ENCODE measurements around the gene KCTD10. TPM values are rescaled to one million over a fixed set of nuclear protein-coding genes. Genes with fewer than 3 reads are reported as not detected.
A peak's percentile ranks its signal among the peaks of the same experiment; 100 is the strongest.

The KCTD10 gene
- total RNA-seq, 1 experiment from 2014 or later = 45.9 TPM

- BruUV-seq (replicated peaks) = no TSS peak
- no peak overlapping the region for H3K4me3 ChIP-seq
- H3K27ac ChIP-seq = no peak overlapping the region
- intact Hi-C loops (cut with micrococcal nuclease; ENCODE audit: unreplicated experiment) = no loop called here
- ChIA-PET POLR2A (ENCODE audit: unreplicated experiment) (no interaction called here), CTCF (no interaction called here)
- no peak for TF ChIP-seq EZH2 (IDR thresholded peaks at IDR 0.05; ENCODE audit: low read depth)
- no peak for TF ChIP-seq CTCF (conservative IDR thresholded peaks at IDR 0.05)
- DNase-seq = no peak
- peaks cover 19% of the 10 kb centered on the region for H3K4me1 ChIP-seq (replicated peaks; ENCODE audit: insufficient read depth)
- H3K4me2 ChIP-seq = no peak overlapping the region
- H3K79me2 ChIP-seq (ENCODE audit: low read depth) = no peaks in the 10 kb centered on the region
- H3K9me2 ChIP-seq (ENCODE audit: insufficient read depth) = no peaks in the 10 kb centered on the region
- no peaks in the 10 kb centered on the region for H3K27me3 ChIP-seq (ENCODE audit: insufficient read depth, low read depth)
- no peaks in the 10 kb centered on the region for H3K9me3 ChIP-seq (ENCODE audit: insufficient read depth, low read depth)
- H3F3A ChIP-seq (ENCODE audit: insufficient read depth, low read depth) = no peaks in the 10 kb centered on the region
- H3K36me3 ChIP-seq (ENCODE audit: low read depth) = no peaks in the 10 kb centered on the region
- no peak overlapping the region for H2AFZ ChIP-seq
- H4K20me1 ChIP-seq (ENCODE audit: insufficient read depth) = no peaks in the 10 kb centered on the region
Measured at GRCh38 chr12:109434582-109434981, 42.5 kb downstream of the KCTD10 start.

GRCh38 chr12:109433618-109434017, 43.5 kb downstream of the KCTD10 start:
- no peaks in the 10 kb centered on the region for H4K20me1 ChIP-seq (ENCODE audit: insufficient read depth)
- CTCF ChIA-PET = interaction anchor here (0.7 to 1.7 kb wide), 2 partner anchors 28 to 43 kb away, joined by 4 to 10 read pairs; partner anchors contain the start of genes KCTD10 and UBE3B
- no peak overlapping the region for H3K27ac ChIP-seq
- H3K9me3 ChIP-seq (ENCODE audit: insufficient read depth, low read depth) = no peaks in the 10 kb centered on the region
- peaks cover 19% of the 10 kb centered on the region for H3K4me1 ChIP-seq (replicated peaks; ENCODE audit: insufficient read depth)
- no TSS peak for BruUV-seq (replicated peaks)
- H3F3A ChIP-seq (ENCODE audit: insufficient read depth, low read depth) = no peaks in the 10 kb centered on the region
- H3K36me3 ChIP-seq (ENCODE audit: low read depth) = no peaks in the 10 kb centered on the region
- no peaks in the 10 kb centered on the region for H3K79me2 ChIP-seq (ENCODE audit: low read depth)
- POLR2A ChIA-PET (ENCODE audit: unreplicated experiment) = no interaction called here
- H3K4me2 ChIP-seq = no peak overlapping the region
- no peak overlapping the region for H3K4me3 ChIP-seq
- intact Hi-C loops (cut with micrococcal nuclease; ENCODE audit: unreplicated experiment) = loop anchor here (2.0 kb wide), 2 partner anchors 29 to 85 kb away; no protein-coding TSS in a partner anchor
- no peaks in the 10 kb centered on the region for H3K27me3 ChIP-seq (ENCODE audit: insufficient read depth, low read depth)
- TF ChIP-seq EZH2 (IDR thresholded peaks at IDR 0.05; ENCODE audit: low read depth) (no peak), CTCF (conservative IDR thresholded peaks at IDR 0.05) (peak; percentile 45)
- no peaks in the 10 kb centered on the region for H3K9me2 ChIP-seq (ENCODE audit: insufficient read depth)
- DNase-seq = no peak
- H2AFZ ChIP-seq = no peak overlapping the region

- no peaks in the 10 kb centered on the region for H3K9me2 ChIP-seq (ENCODE audit: insufficient read depth)
- peak overlapping the region; percentile 49 for H3K4me2 ChIP-seq
- no peaks in the 10 kb centered on the region for H3K36me3 ChIP-seq (ENCODE audit: low read depth)
- peak; percentile 67 to 86 for DNase-seq
- peaks cover 19% of the 10 kb centered on the region for H3K4me1 ChIP-seq (replicated peaks; ENCODE audit: insufficient read depth)
- no TSS peak for BruUV-seq (replicated peaks)
- H3K4me3 ChIP-seq = no peak overlapping the region
- peak; percentile 90 for TF ChIP-seq CTCF (conservative IDR thresholded peaks at IDR 0.05)
- no peak for TF ChIP-seq EZH2 (IDR thresholded peaks at IDR 0.05; ENCODE audit: low read depth)
- H3K27me3 ChIP-seq (ENCODE audit: insufficient read depth, low read depth) = no peaks in the 10 kb centered on the region
- no peaks in the 10 kb centered on the region for H3F3A ChIP-seq (ENCODE audit: insufficient read depth, low read depth)
- POLR2A ChIA-PET (ENCODE audit: unreplicated experiment) = no interaction called here
- peak overlapping the region; percentile 41; the same call in 1 of the 2 replicates for H2AFZ ChIP-seq
- intact Hi-C loops (cut with micrococcal nuclease; ENCODE audit: unreplicated experiment) = loop anchor here (1.0 to 2.0 kb wide), 3 partner anchors 30 to 86 kb away; partner anchors contain the start of genes KCTD10 and UBE3B
- no peaks in the 10 kb centered on the region for H3K79me2 ChIP-seq (ENCODE audit: low read depth)
- H3K27ac ChIP-seq = no peak overlapping the region
- no peaks in the 10 kb centered on the region for H4K20me1 ChIP-seq (ENCODE audit: insufficient read depth)
- no peaks in the 10 kb centered on the region for H3K9me3 ChIP-seq (ENCODE audit: insufficient read depth, low read depth)
- CTCF ChIA-PET = interaction anchor here (0.6 to 1.7 kb wide), 5 partner anchors 28 to 342 kb away, joined by 3 to 10 read pairs (median 4); partner anchors contain the start of genes KCTD10 and UBE3B
Measured at GRCh38 chr12:109432842-109433304, 44.2 kb downstream of the KCTD10 start.

Data from PC-9 (cell line).